Esophagus muscularis mucosa (tissue), 4 donors: ENCODE measurements around the gene NDUFAF4. TPM values are rescaled to one million over a fixed set of nuclear protein-coding genes. Genes with fewer than 3 reads are reported as not detected.

Experiments used
- DNase-seq: peaks from one replicate; pipeline ENCODE4 v3.0.0-alpha.2; 2017; ENCODE audit errors: extremely low spot score
- H3K27ac ChIP-seq, 4 donors: fragments of 200-600 bp; sonication (generic); replicated peaks in 1 of 4; 1 replicate in 3 of 4; 2 replicates in 1 of 4; pipeline ENCODE4 v1.5.1; 2016 to 2019; ENCODE audit warnings: mild to moderate bottlenecking in 1 of 4
- H3K27me3 ChIP-seq, 4 donors: fragments of 200-600 bp; sonication (generic); one replicate each; pipeline versions ENCODE4 v1.5.1 to v1.6.0; 2016 to 2019
- H3K36me3 ChIP-seq, 4 donors: fragments of 200-600 bp; sonication (generic); one replicate each; pipeline ENCODE4 v1.5.1; 2016 to 2019
- H3K4me1 ChIP-seq, 4 donors: fragments of 200-600 bp; sonication (generic); one replicate each; pipeline ENCODE4 v1.5.1; 2016 to 2019
- H3K4me3 ChIP-seq, 4 donors: fragments of 200-600 bp; sonication (generic); 1 replicate in 2 of 4; 2 replicates in 2 of 4; pipeline ENCODE4 v1.5.1; 2016 to 2019; ENCODE audit warnings: mild to moderate bottlenecking in 4 of 4, moderate library complexity in 1 of 4
- H3K9me3 ChIP-seq, 4 donors: fragments of 200-600 bp; sonication (generic); 1 replicate in 3 of 4; 2 replicates in 1 of 4; pipeline ENCODE4 v1.5.1; 2016 to 2019
- CTCF ChIP-seq, 3 experiments: fragments of 200-600 bp in 2 of 3; fragments of 450-650 bp in 1 of 3; sonication (generic) in 2 of 3; IDR thresholded peaks; one replicate each; pipeline ENCODE4 v1.5.1; 2017 to 2019; ENCODE audit warnings: antibody characterized with exemption in 3 of 3, mild to moderate bottlenecking in 2 of 3, moderate library complexity in 1 of 3
- EP300 ChIP-seq: sonication (generic); formaldehyde crosslinking; IDR thresholded peaks from one replicate; pipeline ENCODE4 v1.6.1; 2017; ENCODE audit warnings: antibody characterized with exemption
- POLR2A ChIP-seq: fragments of 450-650 bp; IDR thresholded peaks from one replicate; pipeline ENCODE4 v1.6.1; 2017; ENCODE audit warnings: antibody characterized with exemption, moderate library complexity, mild to moderate bottlenecking, low read depth
- POLR2AphosphoS5 ChIP-seq, 2 donors: sonication (generic); formaldehyde crosslinking; IDR thresholded peaks; one replicate each; pipeline ENCODE4 v1.6.1; 2017; ENCODE audit warnings: antibody characterized with exemption in 2 of 2
- WGBS: methylation state at CpG from one replicate; pipeline ENCODE4 v1.1.5; 2018; 5-methylcytosine and 5-hydroxymethylcytosine counted together
- intact Hi-C: fragments of 100-400 bp; cut with DNase I; formaldehyde crosslinking; loops from one replicate; pipeline ENCODE4 v1.15.1; 2023
- total RNA-seq, 4 donors: library from RNA; depleted of rRNA; stranded (reverse); fragments of >200 nt; gene quantifications; one replicate each; pipeline versions ENCODE4 v1.1.0 to v1.2.1, GENCODE V29; 2016

Gene NDUFAF4
- total RNA-seq, 4 donors from 2014 or later: 26.1 to 36.2 (median 31.0) TPM

DNA sequence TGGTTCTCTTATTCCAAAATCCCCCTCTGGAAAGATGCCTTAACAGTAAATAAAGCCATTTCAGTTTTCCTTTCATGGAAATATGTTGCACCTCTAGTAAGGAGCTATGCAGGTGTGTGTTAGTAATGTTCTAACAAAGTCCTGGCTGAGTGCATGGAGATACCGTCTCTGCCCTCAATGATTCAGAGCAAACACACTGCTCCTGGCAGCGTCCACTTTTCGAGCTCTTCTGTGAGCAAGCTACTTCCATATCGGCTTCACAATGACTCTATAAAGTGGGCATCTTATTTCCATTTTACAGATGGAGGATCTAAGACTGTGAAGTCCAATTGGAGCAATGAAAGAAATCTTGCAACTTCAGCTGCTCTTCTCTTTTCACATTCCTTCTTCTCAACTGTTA is 30.0 kb upstream of the NDUFAF4 start:
- H3K9me3 ChIP-seq: no peaks in the 10 kb centered on the region
- peaks cover 4 to 14% (median 13%) of the 10 kb centered on the region in 4 donors for H3K4me1 ChIP-seq
- no peak overlapping the region for H3K4me3 ChIP-seq
- 96% methylated on average over 4 of the region's 4 CpGs for WGBS
- H3K27me3 ChIP-seq: no peaks in the 10 kb centered on the region
- no peak for TF ChIP-seq POLR2A
- TF ChIP-seq EP300: no peak
- TF ChIP-seq POLR2AphosphoS5 (IDR thresholded peaks at IDR 0.05): no peak
- TF ChIP-seq CTCF (IDR thresholded peaks at IDR 0.05): no peak
- intact Hi-C loops: no loop called here
- no peak for DNase-seq
- H3K36me3 ChIP-seq: no peaks in the 10 kb centered on the region
- no peak overlapping the region for H3K27ac ChIP-seq

DNA sequence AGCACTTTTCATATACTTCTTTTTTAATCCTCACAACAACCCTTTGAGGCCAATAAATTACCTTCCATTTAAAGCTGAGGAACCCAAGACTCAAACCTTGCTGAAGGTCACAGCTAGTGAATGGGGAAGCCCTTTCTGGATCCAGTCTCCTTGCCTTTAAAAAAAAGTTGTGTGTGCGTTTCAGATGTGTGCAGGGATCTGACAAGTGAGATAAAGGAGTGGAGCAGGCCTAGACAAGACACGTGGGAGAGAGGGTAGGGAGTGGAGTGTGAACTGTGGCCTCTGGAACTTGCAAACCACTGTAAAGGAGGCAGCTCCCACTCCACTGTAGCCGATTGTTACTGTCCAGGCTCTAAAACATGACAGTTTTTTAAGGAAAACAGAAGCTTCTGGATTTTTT is 28.7 kb upstream of the NDUFAF4 start:
- no peaks in the 10 kb centered on the region for H3K27me3 ChIP-seq
- H3K36me3 ChIP-seq: no peaks in the 10 kb centered on the region
- intact Hi-C loops: no loop called here
- TF ChIP-seq CTCF (IDR thresholded peaks at IDR 0.05): no peak
- no peak for TF ChIP-seq EP300
- TF ChIP-seq POLR2AphosphoS5 (IDR thresholded peaks at IDR 0.05): no peak
- TF ChIP-seq POLR2A: no peak
- WGBS: 40% methylated on average over 3 of the region's 3 CpGs
- DNase-seq: no peak
- H3K4me3 ChIP-seq: no peak overlapping the region
- no peak overlapping the region for H3K27ac ChIP-seq
- H3K9me3 ChIP-seq: no peaks in the 10 kb centered on the region
- H3K4me1 ChIP-seq: peaks cover 4 to 14% (median 13%) of the 10 kb centered on the region in 4 donors

- DNase-seq: no peak
- TF ChIP-seq POLR2A (no peak), CTCF (IDR thresholded peaks at IDR 0.05) (no peak), EP300 (no peak), POLR2AphosphoS5 (IDR thresholded peaks at IDR 0.05) (no peak)
- H3K4me1 ChIP-seq: peaks cover 4 to 14% (median 13%) of the 10 kb centered on the region in 4 donors
- peak overlapping the region; percentile 69 to 77 (median 72) for H3K4me3 ChIP-seq
- 22% methylated on average over 8 of the region's 8 CpGs for whole genome bisulfite sequencing
- peak overlapping the region in 1 of 4 donors; percentile 79 for H3K27ac ChIP-seq
- H3K36me3 ChIP-seq: no peaks in the 10 kb centered on the region
- no peaks in the 10 kb centered on the region for H3K9me3 ChIP-seq
- intact Hi-C loops: no loop called here
- H3K27me3 ChIP-seq: no peaks in the 10 kb centered on the region
These were observed 27.6 kb upstream of the NDUFAF4 start for GRCh38 chr6:96925290-96925687.

GRCh38 chr6:96923871-96924493 is 26.3 kb upstream of the NDUFAF4 start:
- Histone ChIP-seq H3K4me1 (peaks cover 4 to 14% (median 13%) of the 10 kb centered on the region in 4 donors), H3K36me3 (no peaks in the 10 kb centered on the region), H3K9me3 (no peaks in the 10 kb centered on the region), H3K4me3 (peak overlapping the region; percentile 69 to 77 (median 72)), H3K27ac (peak overlapping the region; percentile 77 to 82 (median 80)), H3K27me3 (no peaks in the 10 kb centered on the region)
- 20% methylated on average over 8 of the region's 34 CpGs for WGBS
- intact Hi-C loops: no loop called here
- DNase-seq: no peak
- TF ChIP-seq POLR2A (no peak), CTCF (IDR thresholded peaks at IDR 0.05) (no peak), EP300 (no peak), POLR2AphosphoS5 (IDR thresholded peaks at IDR 0.05) (no peak)

DNA sequence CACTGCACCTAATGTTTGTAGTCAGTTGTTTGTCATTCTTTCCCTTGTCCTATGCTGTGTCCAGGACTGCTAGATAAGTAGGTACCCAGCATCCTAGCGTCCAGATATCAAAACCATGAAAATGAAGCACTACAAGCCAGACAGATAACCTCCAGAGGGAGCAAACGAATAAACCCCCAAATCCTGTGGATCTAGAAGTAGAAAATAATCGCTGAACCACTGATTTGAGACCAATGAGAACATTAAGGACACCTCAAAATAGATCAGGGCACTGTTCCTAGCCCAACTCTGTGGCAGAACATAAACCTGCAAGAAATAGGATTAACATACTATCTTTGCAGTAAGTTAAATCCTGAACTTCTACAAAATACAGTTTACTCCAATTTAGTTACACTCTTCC is 25.7 kb upstream of the NDUFAF4 start:
- Histone ChIP-seq H3K4me3 (peak overlapping the region in 2 of 4 donors; percentile 69 to 74), H3K4me1 (peaks cover 4 to 14% (median 13%) of the 10 kb centered on the region in 4 donors), H3K27ac (peak overlapping the region; percentile 77 to 82 (median 80)), H3K36me3 (no peaks in the 10 kb centered on the region), H3K9me3 (no peaks in the 10 kb centered on the region), H3K27me3 (no peaks in the 10 kb centered on the region)
- TF ChIP-seq EP300: no peak
- TF ChIP-seq CTCF (IDR thresholded peaks at IDR 0.05): no peak
- no peak for TF ChIP-seq POLR2AphosphoS5 (IDR thresholded peaks at IDR 0.05)
- TF ChIP-seq POLR2A: no peak
- 82% methylated on average over 3 of the region's 3 CpGs for WGBS
- DNase-seq: no peak
- intact Hi-C loops: no loop called here
